Heart left ventricle (tissue), 13 donors: ENCODE results near the gene SSTR4.

Experiments
- CTCF ChIP-seq, 12 donors: fragments of 200-600 bp; sonication (generic) in 4 of 12; IDR thresholded peaks; one replicate each; pipeline versions ENCODE4 v1.5.0 to v1.8.0; 2018 to 2022; ENCODE audit warnings: antibody characterized with exemption in 12 of 12, mild to moderate bottlenecking in 5 of 12
- POLR2A ChIP-seq, 2 donors: fragments of 450-650 bp; IDR thresholded peaks; one replicate each; pipeline ENCODE4 v1.6.1; 2017; ENCODE audit warnings: antibody characterized with exemption in 2 of 2, mild to moderate bottlenecking in 2 of 2, moderate library complexity in 2 of 2
- donor health status: ischemic (EF 13 %, LVEDD 7.1; RV severe dilation, severe dysfunction).
- donor health status: DM: no; HTN: yes; CAD: no.
- donor health status: DM: no; HTN: no; CAD: no.
- donor health status: ischemic (EF 25% LVEDD 6.9; RV normal size, moderate dysfunction).
- donor health status: ischemic (EF 25% LVEDD 5.7; RV mildly dilated, moderate dysfunction).
- donor health status: ischemic (EF 35%, LVEDD 5.7; RV mildly dilated, moderate dysfunction).
- donor health status: nonischemic (EF 11% LVEDD 7.7; RV severe dilation, severe dysfunction).
- donor health status: DM: yes; HTN: yes; CAD: no.
- donor health status: PGD.
- donor health status: ischemic (EF 29% LVEDD 5.4; RV normal size, mild dysfunction).
- donor health status: nonischemic (EF 23%, LVEDD 6.1; RV moderate dilation, normal function).

GRCh38 chr20:23029324-23029723 lies 5.8 kb upstream of the SSTR4 start:
- TF ChIP-seq CTCF (IDR thresholded peaks at IDR 0.05) (no peak), POLR2A (IDR thresholded peaks at IDR 0.05) (no peak)
